GM12878 (cell line): ENCODE results near the gene RSPH4A. TPM values are rescaled to one million over a fixed set of nuclear protein-coding genes. Genes with fewer than 3 reads are reported as not detected.

Experiments used
- ATAC-seq: fragments of 200-7000 bp; cut with Tn5 transposase; 3 replicates; pipeline ENCODE4 v1.9.1; 2020; ENCODE audit warnings: mild to moderate bottlenecking, moderate library complexity
- BruUV-seq: library from RNA; stranded (reverse); fragments of 400-500 nt; replicated peaks from 2 replicates; lab custom pipeline; 2021; lab: Mats Ljungman, UMichigan
- CTCF ChIA-PET: fragments of 300-600 bp; sonication (Branson Sonifier 250); formaldehyde crosslinking; extraction: SDS; loops from one replicate; lab custom pipeline; 2021; ENCODE audit warnings: inconsistent platforms; lab: Yijun Ruan, JAX
- POLR2A ChIA-PET: fragments of 350-600 bp; formaldehyde crosslinking; extraction: SDS; loops from one replicate; lab custom pipeline; 2021; ENCODE audit warnings: inconsistent platforms; lab: Charles Lee
- RAD21 ChIA-PET: fragments of 300-600 bp; sonication (Branson Sonifier 250); formaldehyde crosslinking; loops from one replicate; lab custom pipeline; 2023; ENCODE audit warnings: antibody characterized with exemption; ENCODE audit not compliant: unreplicated experiment; lab: Charles Lee
- SMC1A ChIA-PET: fragments of 300-600 bp; sonication (Branson Sonifier 250); formaldehyde crosslinking; loops from one replicate; lab custom pipeline; 2023; ENCODE audit not compliant: unreplicated experiment, uncharacterized antibody; lab: Charles Lee
- DNase-seq: peaks from one replicate; pipeline ENCODE4 v3.0.0-alpha.2; 2011; ENCODE audit warnings: low read depth, low spot score
- FAIRE-seq: peaks from 3 replicates; lab custom pipeline; 2011; peaks lifted over from hg19 to GRCh38; lab: Jason Lieb, UNC
- H2AFZ ChIP-seq: 2 replicates; pipeline ENCODE4 v1.6.0; 2011; ENCODE audit warnings: low read depth, low read length, control low read depth; ENCODE audit not compliant: control insufficient read depth
- H3K27ac ChIP-seq: 2 replicates; pipeline ENCODE4 v1.5.1; 2011; ENCODE audit warnings: control low read depth; ENCODE audit not compliant: control insufficient read depth, insufficient read depth
- H3K27me3 ChIP-seq, 2 experiments: replicated peaks in 1 of 2; 2 replicates each; pipeline versions ENCODE4 v1.6.0 to v1.6.1; 2011; ENCODE audit warnings: low read length in 1 of 2; ENCODE audit not compliant: control insufficient read depth in 2 of 2, insufficient read depth in 2 of 2
- H3K36me3 ChIP-seq, 2 experiments: 2 replicates each; pipeline ENCODE4 v1.5.1; 2011; ENCODE audit warnings: low read length in 1 of 2; ENCODE audit not compliant: control insufficient read depth in 2 of 2, insufficient read depth in 2 of 2
- H3K4me1 ChIP-seq: 2 replicates; pipeline ENCODE4 v1.6.1; 2011; ENCODE audit warnings: mild to moderate bottlenecking, low read length, moderate library complexity, mixed read lengths; ENCODE audit not compliant: control insufficient read depth, insufficient read depth
- H3K4me2 ChIP-seq: 2 replicates; pipeline ENCODE4 v1.6.0; 2011; ENCODE audit warnings: control low read depth; ENCODE audit not compliant: control insufficient read depth, insufficient read depth
- H3K4me3 ChIP-seq: fragments of 200-600 bp; sonication (generic); 2 replicates; pipeline ENCODE4 v1.5.1; 2016
- H3K79me2 ChIP-seq: 2 replicates; pipeline ENCODE4 v1.6.0; 2011; ENCODE audit warnings: low read length; ENCODE audit not compliant: control insufficient read depth, insufficient read depth
- H3K9ac ChIP-seq: 2 replicates; pipeline ENCODE4 v1.8.0; 2011; ENCODE audit warnings: low read length, control low read depth, mixed read lengths; ENCODE audit not compliant: control insufficient read depth, insufficient read depth
- H3K9me3 ChIP-seq: replicated peaks from 3 replicates; pipeline ENCODE4 v1.5.1; 2011; ENCODE audit warnings: mild to moderate bottlenecking, low read length; ENCODE audit not compliant: control insufficient read depth, insufficient read depth
- H4K20me1 ChIP-seq: 2 replicates; pipeline ENCODE4 v1.6.0; 2011; ENCODE audit not compliant: control insufficient read depth, insufficient read depth
- BACH1 ChIP-seq: fragments of 450-650 bp; IDR thresholded peaks from 2 replicates; pipeline ENCODE4 v1.6.1; 2017; ENCODE audit warnings: mild to moderate bottlenecking, borderline replicate concordance
- BCL11A ChIP-seq: IDR thresholded peaks from 2 replicates; pipeline ENCODE4 v1.6.1; 2011; ENCODE audit warnings: low read depth, low read length
- CHD2 ChIP-seq: IDR thresholded peaks from 2 replicates; pipeline ENCODE4 v1.6.1; 2011; ENCODE audit warnings: low read depth, low read length, improper control_type of control experiment, borderline replicate concordance
- HDGF ChIP-seq: fragments of 450-650 bp; IDR thresholded peaks from 2 replicates; pipeline ENCODE4 v1.6.1; 2016; ENCODE audit warnings: antibody characterized with exemption
- JUNB ChIP-seq: IDR thresholded peaks from 2 replicates; pipeline ENCODE4 v1.6.1; 2016; ENCODE audit warnings: antibody characterized with exemption, mild to moderate bottlenecking
- JUND ChIP-seq: IDR thresholded peaks from 2 replicates; pipeline ENCODE4 v1.6.1; 2012; ENCODE audit warnings: low read depth, mild to moderate bottlenecking, low read length, improper control_type of control experiment, moderate library complexity
- MTA2 ChIP-seq: fragments of 450-650 bp; IDR thresholded peaks from 2 replicates; pipeline ENCODE4 v1.6.1; 2016; ENCODE audit warnings: low read depth, mild to moderate bottlenecking, moderate library complexity
- NFIC ChIP-seq: IDR thresholded peaks from 2 replicates; pipeline ENCODE4 v1.6.1; 2012; ENCODE audit warnings: low read depth, mild to moderate bottlenecking, inconsistent platforms, low read length, moderate library complexity
- NFYB ChIP-seq: IDR thresholded peaks from 2 replicates; pipeline ENCODE4 v1.6.1; 2011; ENCODE audit warnings: low read depth, mild to moderate bottlenecking, low read length, improper control_type of control experiment, moderate library complexity; ENCODE audit not compliant: insufficient read depth
- POLR2AphosphoS5 ChIP-seq: IDR thresholded peaks from 2 replicates; pipeline ENCODE4 v1.6.1; 2011; ENCODE audit warnings: mild to moderate bottlenecking, low read length, inconsistent platforms
- RELA ChIP-seq: fragments of 450-650 bp; IDR thresholded peaks from 2 replicates; pipeline ENCODE4 v1.8.0; 2014; ENCODE audit warnings: borderline replicate concordance; ENCODE audit not compliant: partially characterized antibody
- RUNX3 ChIP-seq: IDR thresholded peaks from 2 replicates; pipeline ENCODE4 v1.6.1; 2012; ENCODE audit warnings: low read length, inconsistent platforms
- SMC3 ChIP-seq: IDR thresholded peaks from 2 replicates; pipeline ENCODE4 v1.6.1; 2011; ENCODE audit warnings: low read length, improper control_type of control experiment, borderline replicate concordance
- SPI1 ChIP-seq: IDR thresholded peaks from 2 replicates; pipeline ENCODE4 v1.6.1; 2011; ENCODE audit warnings: low read depth, mild to moderate bottlenecking, low read length, moderate library complexity, borderline replicate concordance; ENCODE audit not compliant: insufficient read depth
- WGBS: methylation state at CpG from one replicate; pipeline ENCODE4 v1.1.6; 2016; ENCODE audit warnings: low lambda C conversion rate; ENCODE audit not compliant: insufficient replicate concordance, insufficient coverage; ENCODE audit errors: missing lambda C conversion rate; 5-methylcytosine and 5-hydroxymethylcytosine counted together
- in situ Hi-C: fragments of 300-500 bp; cut with MboI; formaldehyde crosslinking; loops from 9 replicates; pipeline ENCODE4 v1.14.3; 2018; ENCODE audit warnings: mixed read lengths
- intact Hi-C: fragments of 100-400 bp; cut with micrococcal nuclease; formaldehyde crosslinking; loops from one replicate; pipeline ENCODE4 v1.14.2; 2022; ENCODE audit not compliant: unreplicated experiment
- polyA plus RNA-seq, 11 experiments: library from polyadenylated mRNA; depleted of rRNA in 4 of 11; unstranded in 6 of 11; stranded (reverse) in 5 of 11; fragments of >200 nt; fragmentation: Nextera tagmentation in 4 of 11; fragmentation: Illumina TruSeq in 1 of 11; extraction: Ambion mirVana in 4 of 11; extraction: Trizol in 1 of 11; gene quantifications; 1 replicate in 1 of 11; 2 replicates in 10 of 11; pipeline versions ENCODE4 v1.2.1 to v1.2.3, GENCODE V29; 2011 to 2016; ENCODE audit warnings: inconsistent platforms in 2 of 11, missing spikeins in 2 of 11, low read depth in 1 of 11
- total RNA-seq, 4 experiments: library from RNA; depleted of rRNA in 3 of 4; stranded (reverse); fragments of >200 nt in 3 of 4; fragmentation: Illumina TruSeq in 1 of 4; extraction: Trizol in 1 of 4; gene quantifications; 2 replicates each; pipeline versions ENCODE4 v1.2.1 to v1.2.3, GENCODE V29; 2013 to 2021
- TF ChIP-seq, protein P1 (sequence below): fragments of 450-650 bp; IDR thresholded peaks from 2 replicates; pipeline ENCODE4 v1.6.1; 2017; ENCODE audit warnings: mild to moderate bottlenecking
- TF ChIP-seq, protein P2 (sequence below): fragments of 450-650 bp; IDR thresholded peaks from 2 replicates; pipeline ENCODE4 v1.6.1; 2017; ENCODE audit warnings: mild to moderate bottlenecking, low read depth, inconsistent platforms; ENCODE audit not compliant: poor library complexity, severe bottlenecking
- TF ChIP-seq, protein P3 (sequence below): fragments of 450-650 bp; IDR thresholded peaks from 2 replicates; pipeline ENCODE4 v1.6.1; 2016; ENCODE audit warnings: mild to moderate bottlenecking

Gene RSPH4A
- total and polyA plus RNA-seq, 10 of the 15 experiments (the other 5 are each of a cell fraction or from before 2014, with no cell fraction given): 0.07 to 0.28 (median 0.21) TPM; not detected in 1

- TF ChIP-seq RELA (peak; percentile 62), POLR2AphosphoS5 (peak; percentile 92), SMC3 (no peak), BCL11A (no peak), HDGF (peak; percentile 65), RUNX3 (peak; percentile 77)
- TF ChIP-seq, protein P1, sequence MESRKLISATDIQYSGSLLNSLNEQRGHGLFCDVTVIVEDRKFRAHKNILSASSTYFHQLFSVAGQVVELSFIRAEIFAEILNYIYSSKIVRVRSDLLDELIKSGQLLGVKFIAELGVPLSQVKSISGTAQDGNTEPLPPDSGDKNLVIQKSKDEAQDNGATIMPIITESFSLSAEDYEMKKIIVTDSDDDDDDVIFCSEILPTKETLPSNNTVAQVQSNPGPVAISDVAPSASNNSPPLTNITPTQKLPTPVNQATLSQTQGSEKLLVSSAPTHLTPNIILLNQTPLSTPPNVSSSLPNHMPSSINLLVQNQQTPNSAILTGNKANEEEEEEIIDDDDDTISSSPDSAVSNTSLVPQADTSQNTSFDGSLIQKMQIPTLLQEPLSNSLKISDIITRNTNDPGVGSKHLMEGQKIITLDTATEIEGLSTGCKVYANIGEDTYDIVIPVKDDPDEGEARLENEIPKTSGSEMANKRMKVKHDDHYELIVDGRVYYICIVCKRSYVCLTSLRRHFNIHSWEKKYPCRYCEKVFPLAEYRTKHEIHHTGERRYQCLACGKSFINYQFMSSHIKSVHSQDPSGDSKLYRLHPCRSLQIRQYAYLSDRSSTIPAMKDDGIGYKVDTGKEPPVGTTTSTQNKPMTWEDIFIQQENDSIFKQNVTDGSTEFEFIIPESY: no peak
These were observed 64.8 kb downstream of the RSPH4A start, which contains the start of gene KPNA5 (continued) for GRCh38 chr6:116680880-116681672.

- peak overlapping the region; percentile 98 for H3K4me3 ChIP-seq
- ChIA-PET SMC1A (interaction anchor here (1.1 to 1.4 kb wide), 2 partner anchors 15 to 38 kb away, joined by 3 to 7 read pairs; no protein-coding TSS in a partner anchor), RAD21 (no interaction called here), CTCF (no interaction called here), POLR2A (interaction anchor here (1.0 to 2.7 kb wide), 4 partner anchors 9 to 403 kb away, joined by 3 to 19 read pairs (median 6); partner anchors contain the start of genes TSPYL1 and ZUP1)
- DNase-seq (peak; percentile 27), FAIRE-seq (peak; percentile 13), ATAC-seq (peak; percentile 61)
- WGBS: under 1% methylated on average over 5 of the region's 5 CpGs
- in situ Hi-C loops (no loop called here), intact Hi-C loops (no loop called here)
- H3K36me3 ChIP-seq: no peaks in the 10 kb centered on the region
- no TSS peak for BruUV-seq
- no peaks in the 10 kb centered on the region for H3K4me1 ChIP-seq
- H2AFZ ChIP-seq: peak overlapping the region; percentile 31
- peak overlapping the region; percentile 89 for H3K27ac ChIP-seq
- H3K27me3 ChIP-seq: no peaks in the 10 kb centered on the region
- peaks cover 2% of the 10 kb centered on the region; the same call in 2 of the 3 replicates for H3K9me3 ChIP-seq
- H3K79me2 ChIP-seq: peaks cover 23% of the 10 kb centered on the region
- H4K20me1 ChIP-seq: no peaks in the 10 kb centered on the region
- peak overlapping the region; percentile 88 for H3K4me2 ChIP-seq
- H3K9ac ChIP-seq: peak overlapping the region; percentile 91
- TF ChIP-seq RUNX3: peak; percentile 67
- TF ChIP-seq NFYB: no peak
- TF ChIP-seq MTA2: peak; percentile 60
- TF ChIP-seq, protein P2, sequence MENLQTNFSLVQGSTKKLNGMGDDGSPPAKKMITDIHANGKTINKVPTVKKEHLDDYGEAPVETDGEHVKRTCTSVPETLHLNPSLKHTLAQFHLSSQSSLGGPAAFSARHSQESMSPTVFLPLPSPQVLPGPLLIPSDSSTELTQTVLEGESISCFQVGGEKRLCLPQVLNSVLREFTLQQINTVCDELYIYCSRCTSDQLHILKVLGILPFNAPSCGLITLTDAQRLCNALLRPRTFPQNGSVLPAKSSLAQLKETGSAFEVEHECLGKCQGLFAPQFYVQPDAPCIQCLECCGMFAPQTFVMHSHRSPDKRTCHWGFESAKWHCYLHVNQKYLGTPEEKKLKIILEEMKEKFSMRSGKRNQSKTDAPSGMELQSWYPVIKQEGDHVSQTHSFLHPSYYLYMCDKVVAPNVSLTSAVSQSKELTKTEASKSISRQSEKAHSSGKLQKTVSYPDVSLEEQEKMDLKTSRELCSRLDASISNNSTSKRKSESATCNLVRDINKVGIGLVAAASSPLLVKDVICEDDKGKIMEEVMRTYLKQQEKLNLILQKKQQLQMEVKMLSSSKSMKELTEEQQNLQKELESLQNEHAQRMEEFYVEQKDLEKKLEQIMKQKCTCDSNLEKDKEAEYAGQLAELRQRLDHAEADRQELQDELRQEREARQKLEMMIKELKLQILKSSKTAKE: no peak
- peak; percentile 23; the same call in 1 of the 2 replicates for TF ChIP-seq SPI1
- TF ChIP-seq NFIC: no peak
- 0 out of 2 replicates have a peak, but pooled peaks have one; percentile 14 for TF ChIP-seq JUND
- 0 out of 2 replicates have a peak, but pooled peaks have one; percentile 31 for TF ChIP-seq BACH1
- TF ChIP-seq, protein P3, sequence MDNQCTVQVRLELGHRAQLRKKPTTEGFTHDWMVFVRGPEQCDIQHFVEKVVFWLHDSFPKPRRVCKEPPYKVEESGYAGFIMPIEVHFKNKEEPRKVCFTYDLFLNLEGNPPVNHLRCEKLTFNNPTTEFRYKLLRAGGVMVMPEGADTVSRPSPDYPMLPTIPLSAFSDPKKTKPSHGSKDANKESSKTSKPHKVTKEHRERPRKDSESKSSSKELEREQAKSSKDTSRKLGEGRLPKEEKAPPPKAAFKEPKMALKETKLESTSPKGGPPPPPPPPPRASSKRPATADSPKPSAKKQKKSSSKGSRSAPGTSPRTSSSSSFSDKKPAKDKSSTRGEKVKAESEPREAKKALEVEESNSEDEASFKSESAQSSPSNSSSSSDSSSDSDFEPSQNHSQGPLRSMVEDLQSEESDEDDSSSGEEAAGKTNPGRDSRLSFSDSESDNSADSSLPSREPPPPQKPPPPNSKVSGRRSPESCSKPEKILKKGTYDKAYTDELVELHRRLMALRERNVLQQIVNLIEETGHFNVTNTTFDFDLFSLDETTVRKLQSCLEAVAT: 0 out of 2 replicates have a peak, but pooled peaks have one; percentile 7
- TF ChIP-seq JUNB: peak; percentile 26; the same call in 1 of the 2 replicates
- no peak for TF ChIP-seq CHD2
- TF ChIP-seq BCL11A: peak; percentile 38; the same call in 1 of the 2 replicates
These were observed 66.0 kb downstream of the RSPH4A start for GRCh38 chr6:116682334-116682712.
